Measurements from ENCODE around the gene ZNF763.
"Not testable (repeated sequence)": the region's sequence is repeated elsewhere in the genome, so short reads cannot be mapped to it uniquely, and the experiment has no call there.

The ZNF763 gene

DNA sequence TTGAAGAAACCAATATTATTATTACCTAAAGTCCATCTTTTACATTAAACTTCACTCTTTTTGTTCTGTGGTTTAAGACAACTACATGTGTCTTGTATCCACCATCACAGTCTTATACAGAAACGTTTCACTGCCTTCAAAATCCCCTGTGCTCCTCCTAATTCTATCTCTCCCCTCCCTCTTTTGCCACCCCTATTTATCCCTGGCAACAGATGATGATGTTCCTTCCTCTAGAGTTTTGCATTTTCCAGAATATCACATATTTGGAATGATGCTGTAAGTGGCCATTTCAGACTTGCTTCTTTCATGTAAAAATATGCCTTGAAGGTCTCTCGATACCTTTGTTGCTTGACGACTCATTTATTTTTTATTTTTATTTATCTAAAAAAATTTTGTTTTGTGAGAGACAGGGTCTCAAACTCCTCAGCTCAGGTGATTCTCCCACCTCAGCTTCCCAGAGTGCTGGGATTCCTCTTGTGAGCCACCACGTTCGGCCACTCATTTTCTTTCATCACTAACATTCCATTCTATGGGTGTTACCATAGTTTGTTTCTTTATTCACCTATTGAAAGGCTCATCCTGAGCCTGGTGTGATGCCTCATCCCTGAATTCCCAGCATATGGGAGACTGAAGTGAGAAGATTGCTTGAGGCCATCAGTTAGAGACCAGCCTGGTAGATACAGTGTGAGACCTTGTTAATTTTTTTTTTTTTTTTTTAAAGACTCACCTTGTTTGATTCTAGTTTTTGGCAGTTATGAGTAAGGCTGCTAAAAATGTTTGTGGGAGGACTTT is 8.4 kb downstream of the ZNF763 start:
- DNase-seq = no peak

DNA sequence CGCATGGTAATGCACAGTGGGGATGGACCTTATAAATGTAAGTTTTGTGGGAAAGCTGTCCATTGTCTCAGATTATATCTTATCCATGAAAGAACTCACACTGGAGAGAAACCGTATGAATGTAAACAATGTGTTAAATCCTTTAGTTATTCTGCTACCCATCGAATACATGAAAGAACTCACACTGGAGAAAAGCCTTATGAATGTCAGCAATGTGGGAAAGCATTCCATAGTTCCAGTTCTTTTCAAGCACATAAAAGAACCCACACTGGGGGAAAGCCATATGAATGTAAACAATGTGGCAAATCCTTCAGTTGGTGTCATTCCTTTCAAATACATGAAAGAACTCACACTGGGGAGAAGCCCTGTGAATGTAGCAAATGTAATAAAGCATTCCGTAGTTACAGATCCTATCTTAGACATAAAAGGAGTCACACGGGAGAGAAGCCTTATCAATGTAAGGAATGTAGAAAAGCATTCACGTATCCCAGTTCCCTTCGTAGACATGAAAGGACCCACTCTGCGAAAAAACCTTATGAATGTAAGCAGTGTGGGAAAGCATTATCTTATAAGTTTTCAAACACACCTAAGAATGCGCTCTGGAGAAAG is 13.8 kb downstream of the ZNF763 start:
- DNase-seq = no peak

DNA sequence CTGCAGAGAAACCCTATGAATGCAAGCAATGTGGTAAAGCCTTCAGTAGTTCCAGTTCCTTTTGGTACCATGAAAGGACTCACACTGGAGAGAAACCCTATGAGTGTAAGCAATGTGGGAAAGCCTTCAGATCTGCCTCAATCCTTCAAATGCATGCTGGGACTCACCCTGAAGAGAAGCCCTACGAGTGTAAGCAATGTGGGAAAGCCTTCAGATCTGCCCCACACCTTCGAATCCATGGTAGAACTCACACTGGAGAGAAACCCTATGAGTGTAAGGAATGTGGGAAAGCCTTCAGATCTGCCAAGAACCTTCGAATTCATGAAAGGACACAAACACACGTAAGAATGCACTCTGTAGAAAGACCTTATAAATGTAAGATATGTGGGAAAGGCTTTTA is 14.7 kb downstream of the ZNF763 start:
- DNase-seq = no peak

DNA sequence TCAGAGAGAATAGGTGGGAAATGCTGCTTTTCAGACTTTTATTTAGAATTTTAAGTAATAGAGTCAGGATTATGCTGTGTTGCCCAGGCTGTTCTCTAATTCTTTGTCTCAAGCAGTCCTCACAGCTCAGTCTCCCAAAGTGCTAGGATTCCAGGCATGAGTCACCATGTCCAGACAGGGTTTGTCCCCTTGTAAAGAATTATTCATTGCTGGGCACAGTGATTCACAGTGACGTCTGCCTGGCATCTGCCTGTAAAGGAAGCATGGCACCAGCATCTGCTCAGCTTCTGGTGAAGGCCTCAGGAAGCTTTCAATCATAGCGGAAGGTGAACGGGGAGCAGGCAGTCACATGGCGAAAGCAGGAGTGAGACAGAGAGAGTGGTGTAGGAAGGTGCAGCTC is 17.7 kb downstream of the ZNF763 start:
- DNase-seq = no peak

DNA sequence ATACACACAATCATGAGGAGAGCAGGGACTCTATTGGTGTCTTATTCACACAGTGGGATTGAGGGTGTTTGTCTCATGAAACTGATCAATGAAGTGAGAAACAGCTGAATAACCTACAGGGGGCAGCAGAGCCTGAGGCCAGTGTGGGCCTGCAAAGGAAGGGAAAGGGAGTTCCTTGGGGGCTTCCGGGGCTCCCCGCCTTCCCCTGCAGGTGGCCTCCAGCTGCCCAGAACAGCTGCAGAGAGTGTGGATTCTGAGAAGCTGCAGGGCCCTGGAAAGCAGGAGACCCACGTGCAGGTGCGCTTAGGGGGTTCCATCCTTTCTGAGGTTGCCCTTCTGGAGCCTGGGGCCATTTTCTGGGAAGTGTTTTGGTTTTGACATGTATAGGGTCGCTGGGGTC is 20.1 kb downstream of the ZNF763 start:
- DNase-seq = peak; percentile 0

DNA sequence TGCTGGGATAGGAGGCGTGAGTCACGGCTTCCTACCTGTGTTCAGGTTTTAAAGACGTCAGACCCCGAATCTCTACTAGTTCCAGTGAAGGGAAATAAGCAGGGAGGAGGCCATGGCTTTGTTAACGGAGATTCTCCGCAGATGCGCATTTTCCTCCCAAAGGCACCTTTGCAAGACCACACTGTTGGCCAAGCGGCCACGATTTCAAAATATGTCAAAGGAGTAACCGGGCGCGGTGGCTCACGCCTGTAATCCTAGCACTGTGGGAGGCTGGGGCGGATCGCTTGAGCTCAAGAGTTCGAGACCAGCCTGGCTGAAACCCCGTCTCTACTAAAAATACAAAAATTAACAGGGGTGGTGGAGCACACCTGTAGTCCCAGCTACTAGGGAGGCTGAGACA is 21.9 kb downstream of the ZNF763 start:
- no peak for DNase-seq

DNA sequence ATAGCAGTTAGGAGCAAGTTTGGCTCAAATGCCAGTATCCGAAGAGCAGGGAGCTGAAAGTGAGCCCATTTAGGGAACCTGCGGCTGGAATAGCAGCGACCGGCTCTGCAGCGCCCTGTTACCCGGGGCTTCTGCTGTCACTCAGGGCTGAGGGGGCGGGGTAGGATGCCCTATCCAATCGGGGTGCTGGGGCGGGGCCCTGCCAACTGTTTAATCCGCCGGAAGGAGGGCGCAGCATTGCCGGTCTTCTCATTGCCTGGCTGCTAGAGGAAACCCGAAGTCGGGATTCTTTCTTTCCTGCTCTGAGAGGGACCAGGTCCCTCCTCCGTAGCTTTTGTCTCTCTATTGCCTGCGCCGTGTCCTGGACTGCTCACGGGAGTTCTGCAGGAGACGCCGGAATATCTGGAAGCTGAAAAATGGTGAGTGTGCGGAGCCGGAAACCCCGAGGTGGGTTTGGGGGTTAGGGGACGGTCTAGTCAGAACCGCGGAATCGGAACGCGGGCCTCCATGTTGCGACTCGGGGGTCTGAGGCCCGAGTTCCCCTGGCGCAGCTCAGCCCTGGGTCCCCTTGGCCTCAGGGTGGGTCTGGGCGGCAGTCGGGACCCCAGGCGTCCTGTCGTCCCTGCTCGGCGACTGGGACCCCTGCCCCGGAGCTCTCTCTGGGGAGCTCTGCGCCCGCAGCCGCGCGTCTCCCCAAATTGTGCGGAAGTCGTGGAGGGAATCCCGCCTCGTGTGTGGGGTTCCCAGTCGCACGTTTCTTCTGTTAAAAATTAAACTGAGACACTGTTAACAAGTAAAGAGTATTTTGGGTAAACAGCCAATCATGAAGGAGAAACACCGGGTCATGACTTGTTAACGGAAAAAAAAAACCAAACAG is 22.8 kb downstream of the ZNF763 start:
- peak; percentile 86 for DNase-seq

DNA sequence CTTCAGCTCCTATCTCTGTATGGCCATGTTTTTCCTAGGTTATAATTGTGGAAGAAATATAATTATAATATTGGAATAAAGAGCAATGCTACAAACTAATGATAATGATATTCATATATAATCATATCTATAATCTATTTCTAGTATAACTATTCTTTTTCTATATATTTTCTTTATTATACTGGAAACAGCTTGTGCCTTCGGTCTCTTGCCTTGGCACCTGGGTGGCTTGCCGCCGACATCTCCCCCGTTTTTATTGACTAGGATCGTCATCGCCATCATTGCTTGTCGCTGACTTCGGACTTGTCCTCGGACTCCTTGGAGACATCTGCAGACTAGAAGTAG is 24.2 kb downstream of the ZNF763 start:
- DNase-seq = no peak

DNA sequence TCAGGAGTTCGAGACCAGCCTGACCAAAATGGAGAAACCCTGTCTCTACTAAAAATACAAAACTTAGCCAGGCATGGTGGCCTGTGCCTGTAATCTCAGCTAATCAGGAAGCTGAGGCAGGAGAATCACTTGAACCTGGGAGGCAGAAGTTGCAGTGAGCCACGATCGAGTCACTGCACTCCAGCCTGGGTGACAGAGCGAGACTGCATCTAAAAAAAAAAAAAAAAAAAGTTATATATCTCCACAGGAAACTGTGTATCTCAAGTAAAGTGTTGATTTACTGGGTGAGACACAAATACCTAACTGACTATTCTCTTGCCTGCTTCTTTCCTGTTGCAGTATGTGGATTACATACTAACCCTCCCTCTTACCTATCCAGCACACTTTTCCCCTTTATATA is 27.1 kb downstream of the ZNF763 start:
- DNase-seq = not testable (repeated sequence)

DNA sequence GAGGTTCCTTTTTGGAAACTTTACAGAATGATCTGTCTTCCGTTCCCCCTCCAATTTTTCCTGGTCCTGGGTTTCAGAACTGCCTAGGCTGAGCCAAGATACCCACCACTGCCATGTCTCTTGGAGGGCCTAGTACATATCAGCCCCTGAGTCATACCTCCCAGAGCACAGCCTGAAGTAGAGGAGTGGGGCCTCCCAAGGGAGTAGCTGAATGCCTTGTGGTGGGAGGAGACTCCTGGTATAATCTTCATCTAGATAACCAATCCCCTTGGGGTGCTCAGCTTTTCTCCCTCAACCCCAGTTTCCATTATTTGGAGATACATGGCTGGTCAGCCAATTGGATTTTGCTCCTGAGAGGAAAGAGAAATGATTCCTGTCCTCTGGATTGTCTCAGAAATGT is 30.3 kb downstream of the ZNF763 start:
- DNase-seq = no peak

DNA sequence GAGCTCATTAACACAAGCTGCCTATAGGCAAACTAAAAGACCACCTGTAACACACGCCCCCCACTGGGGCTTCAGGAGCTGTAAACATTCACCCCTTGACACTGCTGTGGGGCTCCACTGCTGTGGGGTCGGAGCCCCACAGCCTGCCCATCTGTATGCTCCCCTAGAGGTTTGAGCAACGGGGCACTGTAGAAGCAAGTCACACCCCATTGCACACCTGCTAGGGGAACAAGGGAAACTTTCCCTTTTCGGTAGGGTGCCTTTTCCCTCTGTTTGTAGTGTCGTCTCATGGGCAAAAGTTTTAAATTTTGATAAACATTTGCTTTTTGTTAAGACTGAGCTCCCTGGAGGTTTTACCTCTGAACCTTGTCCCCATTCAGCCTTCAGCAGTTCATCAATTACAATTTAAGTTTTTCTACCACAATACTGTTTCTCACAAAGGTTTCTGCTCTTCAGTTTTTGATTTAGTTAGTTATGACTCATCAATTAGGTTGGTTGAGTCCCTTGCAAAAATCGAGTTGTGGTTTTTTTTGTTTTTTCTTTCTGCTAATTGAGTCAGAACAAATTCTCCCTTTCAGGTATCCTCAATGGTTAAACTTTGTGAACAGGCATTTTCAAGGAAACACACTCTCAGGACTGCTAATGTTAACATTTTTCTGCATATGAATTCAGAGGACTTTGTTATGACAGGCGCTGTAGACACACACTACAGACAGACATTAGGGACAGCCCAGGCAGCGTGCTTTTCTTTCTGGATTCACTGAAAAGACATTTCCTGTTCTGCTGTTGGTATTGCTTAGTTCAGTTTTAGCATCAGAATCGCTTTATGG is 35.5 kb downstream of the ZNF763 start:
- DNase-seq = no peak

DNA sequence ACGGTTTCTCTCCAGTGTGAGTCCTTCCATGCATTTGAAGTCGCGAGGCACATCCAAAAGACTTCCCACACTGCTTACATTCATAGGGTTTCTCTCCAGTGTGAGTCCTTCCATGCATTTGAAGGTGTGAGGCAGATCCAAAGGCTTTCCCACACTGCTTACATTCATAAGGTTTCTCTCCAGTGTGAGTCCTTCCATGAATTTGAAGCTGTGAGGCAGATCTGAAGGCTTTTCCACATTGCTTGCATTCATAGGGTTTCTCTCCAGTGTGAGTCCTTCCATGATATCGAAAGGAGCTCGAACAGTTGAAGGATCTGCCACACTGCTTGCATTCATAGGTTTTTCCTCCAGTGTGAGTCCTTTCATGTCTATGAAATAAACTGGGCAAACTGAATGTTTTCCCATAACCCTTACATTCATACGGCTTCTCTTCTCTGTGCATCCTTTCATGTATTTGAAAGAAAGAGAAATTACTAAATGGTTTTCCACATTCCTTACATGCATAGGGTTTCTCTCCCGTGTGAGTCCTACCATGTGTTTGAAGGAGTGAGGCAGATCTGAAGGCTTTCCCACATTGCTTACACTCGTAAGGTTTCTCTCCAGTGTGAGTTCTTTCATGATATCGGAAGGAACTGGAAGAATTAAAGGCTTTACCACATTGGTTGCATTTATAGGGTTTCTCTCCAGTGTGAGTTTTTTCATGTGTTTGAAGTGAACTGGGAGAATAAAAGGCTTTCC is 50.3 kb downstream of the ZNF763 start:
- no peak for DNase-seq

DNA sequence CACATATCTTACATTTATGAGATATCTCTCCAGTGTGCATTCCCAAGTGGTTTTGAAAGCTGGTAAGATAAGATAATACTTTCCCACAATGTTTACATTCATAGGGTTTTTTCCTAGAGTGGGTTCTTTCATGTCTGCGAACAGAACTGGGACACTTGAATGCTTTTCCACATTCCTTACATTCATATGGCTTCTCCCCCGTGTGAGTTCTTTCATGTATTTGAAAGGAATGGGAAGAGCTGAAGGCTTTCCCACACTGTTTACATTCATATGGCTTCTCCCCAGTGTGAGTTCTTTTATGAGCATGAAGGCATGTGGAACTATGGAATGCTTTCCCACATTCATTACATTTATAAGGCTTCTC is 50.9 kb downstream of the ZNF763 start:
- no peak for DNase-seq

All from NCI-H1092 treated with DMSO at 0.1 percent for 48 hours (cell line).